K562 (cell line): ENCODE results near the gene DCST1. TPM values are rescaled to one million over a fixed set of nuclear protein-coding genes. Genes with fewer than 3 reads are reported as not detected.
A peak's percentile ranks its signal among the peaks of the same experiment; 100 is the strongest.

Source experiments
- ATAC-seq: fragments of 200-7000 bp; cut with Tn5 transposase; 3 replicates; pipeline ENCODE4 v1.9.1; 2020; ENCODE audit warnings: moderate library complexity
- BruUV-seq: library from RNA; stranded (reverse); fragments of 400-500 nt; replicated peaks from 2 replicates; lab custom pipeline; 2021; lab: Mats Ljungman, UMichigan
- CTCF ChIA-PET: fragments of 300-600 bp; formaldehyde crosslinking; extraction: SDS; loops from one replicate; lab custom pipeline; 2021; ENCODE audit warnings: low intra/inter-chr PET ratio; lab: Yijun Ruan, JAX
- POLR2A ChIA-PET: fragments of 300-600, 350-650 bp; sonication (Branson Sonifier 250); formaldehyde crosslinking; extraction: SDS; loops from one replicate; lab custom pipeline; 2021; ENCODE audit warnings: antibody characterized with exemption, inconsistent platforms; lab: Yijun Ruan, JAX
- DNase-seq, 4 experiments: peaks; one replicate each; pipeline versions ENCODE4 v3.0.0 to v3.0.0-alpha.2; 2011 to 2018; ENCODE audit warnings: low spot score in 3 of 4, mixed read lengths in 3 of 4; ENCODE audit errors: extremely low read depth in 1 of 4
- FAIRE-seq: peaks from 2 replicates; lab custom pipeline; 2011; peaks lifted over from hg19 to GRCh38; lab: Jason Lieb, UNC
- H2AFZ ChIP-seq: 2 replicates; pipeline ENCODE4 v1.6.0; 2011; ENCODE audit warnings: low read depth, low read length, control low read depth, inconsistent platforms
- H3K27ac ChIP-seq: fragments of 200-600 bp; 3 replicates; pipeline ENCODE4 v1.8.0; 2011; ENCODE audit warnings: low read depth, mild to moderate bottlenecking, control low read depth, inconsistent platforms, low read length, moderate library complexity, mixed read lengths; ENCODE audit errors: extremely low read depth
- H3K27me3 ChIP-seq, 2 experiments: fragments of 300-600 bp in 1 of 2; 2 replicates in 1 of 2; 3 replicates in 1 of 2; pipeline versions ENCODE4 v1.6.0 to v1.8.0; 2011; ENCODE audit warnings: inconsistent platforms in 2 of 2, low read length in 2 of 2, mild to moderate bottlenecking in 1 of 2, mixed read lengths in 1 of 2, moderate library complexity in 1 of 2; ENCODE audit not compliant: control insufficient read depth in 2 of 2, insufficient read depth in 2 of 2
- H3K36me3 ChIP-seq: fragments of 300-600 bp; 3 replicates; pipeline ENCODE4 v1.8.0; 2011; ENCODE audit warnings: mild to moderate bottlenecking, low read length, inconsistent platforms; ENCODE audit not compliant: control insufficient read depth, insufficient read depth
- H3K4me1 ChIP-seq, 2 experiments: fragments of 200-600 bp in 1 of 2; replicated peaks in 1 of 2; 2 replicates in 1 of 2; 3 replicates in 1 of 2; pipeline versions ENCODE4 v1.5.1 to v1.8.0; 2011; ENCODE audit warnings: inconsistent platforms in 2 of 2, low read length in 2 of 2, mild to moderate bottlenecking in 1 of 2, mixed read lengths in 1 of 2, moderate library complexity in 1 of 2; ENCODE audit not compliant: control insufficient read depth in 2 of 2, insufficient read depth in 2 of 2
- H3K4me2 ChIP-seq: 2 replicates; pipeline ENCODE4 v1.6.1; 2011; ENCODE audit warnings: low read length, control low read depth, inconsistent platforms, mixed read lengths; ENCODE audit not compliant: insufficient read depth
- H3K4me3 ChIP-seq: fragments of 200-600 bp; sonication (generic), shearing (Covaris generic); 2 replicates; pipeline ENCODE4 v1.5.1; 2016; ENCODE audit warnings: control low read depth, inconsistent platforms
- H3K79me2 ChIP-seq: fragments of 200-600 bp; 3 replicates; pipeline ENCODE4 v1.8.0; 2011; ENCODE audit warnings: low read length, inconsistent platforms; ENCODE audit not compliant: control insufficient read depth, insufficient read depth
- H3K9ac ChIP-seq, 2 experiments: 2 replicates each; pipeline versions ENCODE4 v1.6.0 to v1.6.1; 2011; ENCODE audit warnings: low read depth in 2 of 2, low read length in 2 of 2, control low read depth in 1 of 2, inconsistent platforms in 1 of 2, mild to moderate bottlenecking in 1 of 2, mixed read lengths in 1 of 2; ENCODE audit not compliant: insufficient read depth in 1 of 2
- H3K9me1 ChIP-seq: one replicate; pipeline ENCODE4 v1.6.0; 2011; ENCODE audit warnings: inconsistent platforms, mild to moderate bottlenecking, low read length, moderate library complexity; ENCODE audit not compliant: control insufficient read depth, insufficient read depth
- H3K9me3 ChIP-seq: replicated peaks from 2 replicates; pipeline ENCODE4 v1.5.1; 2011; ENCODE audit warnings: low read depth, low read length, inconsistent platforms; ENCODE audit not compliant: control insufficient read depth, insufficient read depth
- H4K20me1 ChIP-seq: replicated peaks from 2 replicates; pipeline ENCODE4 v1.6.1; 2011; ENCODE audit warnings: low read length, inconsistent platforms, mixed read lengths; ENCODE audit not compliant: control insufficient read depth, insufficient read depth
- ATF1 ChIP-seq, 2 experiments: fragments of 450-650 bp in 1 of 2; IDR thresholded peaks; 2 replicates each; pipeline ENCODE4 v1.6.1; 2016; ENCODE audit warnings: missing compliant biosample characterization in 1 of 2, missing genetic modification characterization in 1 of 2
- HDAC8 ChIP-seq: fragments of 450-650 bp; IDR thresholded peaks from 2 replicates; pipeline ENCODE4 v1.6.1; 2016; ENCODE audit warnings: mild to moderate bottlenecking, missing genetic modification characterization, moderate library complexity, missing compliant biosample characterization
- KDM1A ChIP-seq, 2 experiments: fragments of 450-650 bp; IDR thresholded peaks; 2 replicates each; pipeline ENCODE4 v1.6.1; 2016; ENCODE audit warnings: mild to moderate bottlenecking in 2 of 2
- MCM7 ChIP-seq, 2 experiments: fragments of 450-650 bp; IDR thresholded peaks; 2 replicates each; pipeline ENCODE4 v1.6.1; 2016 to 2018
- NCOA1 ChIP-seq: fragments of 450-650 bp; IDR thresholded peaks from 2 replicates; pipeline ENCODE4 v1.6.1; 2016; ENCODE audit warnings: low read depth
- NFYB ChIP-seq: IDR thresholded peaks from 2 replicates; pipeline ENCODE4 v1.6.1; 2011; ENCODE audit warnings: mild to moderate bottlenecking, moderate library complexity; ENCODE audit not compliant: insufficient read length; ENCODE audit errors: extremely low read depth
- PRMT5 ChIP-seq: sonication (generic); formaldehyde crosslinking; IDR thresholded peaks from 2 replicates; pipeline ENCODE4 v1.5.0; 2020; ENCODE audit warnings: missing genetic modification reagents
- SMARCC2 ChIP-seq: fragments of 450-650 bp; IDR thresholded peaks from 2 replicates; pipeline ENCODE4 v1.6.1; 2017; ENCODE audit warnings: antibody characterized with exemption, moderate library complexity, mild to moderate bottlenecking, low read depth
- TARDBP ChIP-seq: fragments of 450-650 bp; IDR thresholded peaks from 2 replicates; pipeline ENCODE4 v1.6.1; 2016
- TCFL5 ChIP-seq: fragments of 250-450 bp; sonication (Bioruptor Pico); conservative IDR thresholded peaks from 2 replicates; pipeline ENCODE4 v1.6.1; 2021; ENCODE audit warnings: mild to moderate bottlenecking, moderate library complexity, matching md5 sums
- ZNF12 ChIP-seq: sonication (generic); formaldehyde crosslinking; IDR thresholded peaks from 2 replicates; pipeline ENCODE4 v1.4.0; 2020; ENCODE audit warnings: mild to moderate bottlenecking, missing genetic modification reagents
- ZNF444 ChIP-seq: fragments of 250-450 bp; sonication (Bioruptor Pico); IDR thresholded peaks from 2 replicates; pipeline ENCODE4 v1.4.0; 2020; ENCODE audit warnings: mild to moderate bottlenecking, moderate library complexity
- WGBS: fragments of 100-300 bp; shearing (Covaris generic); methylation state at CpG from one replicate; pipeline ENCODE4 v1.1.6; 2016; ENCODE audit warnings: low coverage, mixed read lengths; ENCODE audit not compliant: insufficient coverage; ENCODE audit errors: missing lambda C conversion rate; 5-methylcytosine and 5-hydroxymethylcytosine counted together
- in situ Hi-C: fragments of 300-500 bp; cut with MboI; formaldehyde crosslinking; loops from 4 replicates; pipeline ENCODE4 v1.15.0; 2018; ENCODE audit warnings: inconsistent platforms, mixed read lengths
- intact Hi-C: fragments of 100-400 bp; cut with micrococcal nuclease; formaldehyde crosslinking; loops from 2 replicates; pipeline ENCODE4 v1.14.2; 2022
- polyA plus RNA-seq, 8 experiments: library from polyadenylated mRNA; depleted of rRNA in 4 of 8; stranded (reverse) in 5 of 8; unstranded in 3 of 8; fragments of >200 nt; fragmentation: Nextera tagmentation in 2 of 8; fragmentation: Illumina TruSeq in 1 of 8; extraction: Ambion mirVana in 2 of 8; extraction: Trizol in 1 of 8; gene quantifications; 2 replicates each; pipeline versions ENCODE4 v1.2.1 to v1.2.3, GENCODE V29; 2011 to 2014; ENCODE audit warnings: inconsistent platforms in 1 of 8, missing spikeins in 1 of 8
- total RNA-seq, 7 experiments: library from RNA; depleted of rRNA in 6 of 7; stranded (reverse); fragments of >200 nt in 6 of 7; fragmentation: Illumina TruSeq in 2 of 7; extraction: Trizol in 2 of 7; gene quantifications; 2 replicates each; pipeline versions ENCODE4 v1.2.1 to v1.2.3, GENCODE V29; 2011 to 2021; ENCODE audit warnings: low replicate concordance in 1 of 7
- TF ChIP-seq, protein P1 (sequence below): sonication (generic); formaldehyde crosslinking; IDR thresholded peaks from 2 replicates; pipeline ENCODE4 v1.8.1; 2022; ENCODE audit warnings: missing genetic modification reagents

Gene DCST1
- total and polyA plus RNA-seq, 9 of the 15 experiments (the other 6 are each of a cell fraction or from before 2014, with no cell fraction given), result not detected

DNA sequence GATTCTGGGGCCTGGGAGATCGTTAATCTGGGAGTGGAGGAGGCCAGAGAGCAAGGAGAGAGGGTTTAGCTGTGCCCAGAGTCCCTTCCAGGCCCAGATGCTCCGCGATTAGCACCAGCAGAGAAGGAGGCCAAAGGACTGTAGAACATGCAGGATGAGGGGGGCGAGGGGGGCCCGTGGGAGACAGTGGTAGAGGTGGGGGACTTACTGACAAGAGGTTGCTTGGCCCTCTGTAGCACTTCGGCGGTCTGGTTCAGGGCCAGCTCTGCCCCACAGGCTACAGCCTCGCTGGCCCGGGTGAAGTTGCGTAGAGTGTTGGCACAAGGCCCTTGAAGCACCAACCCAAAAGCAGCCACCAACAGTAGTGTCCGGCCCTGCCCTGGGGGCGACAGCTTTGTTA lies 738 bp upstream of the DCST1 start:
- Histone ChIP-seq H3K9ac (peak overlapping the region in 1 of 2 experiments; percentile 58; a peak in 2 of 4 replicates), H3K27ac (no peak overlapping the region), H4K20me1 (no peaks in the 10 kb centered on the region), H2AFZ (no peak overlapping the region), H3K27me3 (peaks cover 0 to 21% of the 10 kb centered on the region in 2 experiments; a peak in 2 of 5 replicates), H3K4me1 (peaks cover 0 to 18% of the 10 kb centered on the region in 2 experiments; a peak in 3 of 5 replicates), H3K9me1 (no peaks in the 10 kb centered on the region), H3K79me2 (no peaks in the 10 kb centered on the region), H3K4me2 (no peak overlapping the region), H3K9me3 (no peaks in the 10 kb centered on the region), H3K4me3 (no peak overlapping the region), H3K36me3 (no peaks in the 10 kb centered on the region)
- ATAC-seq, result no peak
- no peak for DNase-seq
- no peak for TF ChIP-seq TCFL5 (CRISPR knock-in tag)
- no peak for TF ChIP-seq SMARCC2
- TF ChIP-seq KDM1A (IDR thresholded peaks at IDR 0.05), result no peak
- no peak for TF ChIP-seq HDAC8 (tag)
- TF ChIP-seq MCM7 (IDR thresholded peaks at IDR 0.05), result no peak
- no peak for TF ChIP-seq ZNF444 (CRISPR knock-in tag)
- TF ChIP-seq ATF1 (CRISPR knock-in tag; IDR thresholded peaks at IDR 0.05), result no peak
- TF ChIP-seq ATF1 (tag; IDR thresholded peaks at IDR 0.05), result no peak
- TF ChIP-seq, protein P1, sequence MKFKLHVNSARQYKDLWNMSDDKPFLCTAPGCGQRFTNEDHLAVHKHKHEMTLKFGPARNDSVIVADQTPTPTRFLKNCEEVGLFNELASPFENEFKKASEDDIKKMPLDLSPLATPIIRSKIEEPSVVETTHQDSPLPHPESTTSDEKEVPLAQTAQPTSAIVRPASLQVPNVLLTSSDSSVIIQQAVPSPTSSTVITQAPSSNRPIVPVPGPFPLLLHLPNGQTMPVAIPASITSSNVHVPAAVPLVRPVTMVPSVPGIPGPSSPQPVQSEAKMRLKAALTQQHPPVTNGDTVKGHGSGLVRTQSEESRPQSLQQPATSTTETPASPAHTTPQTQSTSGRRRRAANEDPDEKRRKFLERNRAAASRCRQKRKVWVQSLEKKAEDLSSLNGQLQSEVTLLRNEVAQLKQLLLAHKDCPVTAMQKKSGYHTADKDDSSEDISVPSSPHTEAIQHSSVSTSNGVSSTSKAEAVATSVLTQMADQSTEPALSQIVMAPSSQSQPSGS, result no peak
- no peak for TF ChIP-seq PRMT5
- TF ChIP-seq NFYB, result no peak
- TF ChIP-seq ZNF12, result no peak
- no peak for TF ChIP-seq TARDBP
- no peak for TF ChIP-seq NCOA1
- CTCF ChIA-PET, result no interaction called here
- FAIRE-seq, result no peak
- WGBS, result 11% methylated on average over 6 of the region's 12 CpGs
- intact Hi-C loops (no loop called here), in situ Hi-C loops (no loop called here)
- BruUV-seq, result no TSS peak
- POLR2A ChIA-PET, result interaction anchor here (1.3 to 1.9 kb wide), 2 partner anchors 14 to 16 kb away, joined by 4 to 8 read pairs; no protein-coding TSS in a partner anchor
